K562 (cell line): ENCODE results near the gene MXI1. TPM values are rescaled to one million over a fixed set of nuclear protein-coding genes. Genes with fewer than 3 reads are reported as not detected.

ENCODE experiments used
- BRCA1 ChIP-seq, 2 experiments: fragments of 450-650 bp in 1 of 2; sonication (generic) in 1 of 2; formaldehyde crosslinking in 1 of 2; IDR thresholded peaks; 2 replicates each; pipeline versions ENCODE4 v1.5.0 to v1.6.1; 2017 to 2020; ENCODE audit warnings: mild to moderate bottlenecking in 1 of 2, missing genetic modification reagents in 1 of 2
- CCNT2 ChIP-seq: IDR thresholded peaks from 2 replicates; pipeline ENCODE4 v1.6.1; 2011; ENCODE audit warnings: borderline replicate concordance, low read depth, mild to moderate bottlenecking, moderate library complexity, mixed read lengths, low read length; ENCODE audit not compliant: insufficient read length; ENCODE audit errors: extremely low read depth
- CHAMP1 ChIP-seq: fragments of 450-650 bp; IDR thresholded peaks from 2 replicates; pipeline ENCODE4 v1.6.1; 2016; ENCODE audit warnings: mild to moderate bottlenecking
- ETV1 ChIP-seq: fragments of 450-650 bp; conservative IDR thresholded peaks from 2 replicates; pipeline ENCODE4 v1.6.1; 2016; ENCODE audit warnings: missing genetic modification characterization, control low read depth, low read depth, missing compliant biosample characterization
- FOXK2 ChIP-seq, 2 experiments: fragments of 450-650 bp; IDR thresholded peaks in 1 of 2; conservative IDR thresholded peaks in 1 of 2; 2 replicates each; pipeline ENCODE4 v1.6.1; 2016; ENCODE audit warnings: low read depth in 2 of 2, mild to moderate bottlenecking in 1 of 2
- HCFC1 ChIP-seq: IDR thresholded peaks from 2 replicates; pipeline ENCODE4 v1.6.1; 2012; ENCODE audit warnings: low read depth, low read length, improper control_type of control experiment
- HMG20B ChIP-seq: fragments of 250-450 bp; sonication (Bioruptor Pico); IDR thresholded peaks from 2 replicates; pipeline ENCODE4 v1.5.0; 2021; ENCODE audit warnings: mild to moderate bottlenecking
- JUND ChIP-seq, 2 experiments: IDR thresholded peaks; 2 replicates in 1 of 2; 3 replicates in 1 of 2; pipeline ENCODE4 v1.6.1; 2011; ENCODE audit warnings: borderline replicate concordance in 2 of 2, low read depth in 2 of 2, low read length in 2 of 2, improper control_type of control experiment in 1 of 2, missing biosample characterization in 1 of 2, missing genetic modification characterization in 1 of 2, missing genetic modification reagents in 1 of 2
- NFXL1 ChIP-seq: fragments of 450-650 bp; formaldehyde crosslinking; IDR thresholded peaks from 2 replicates; pipeline ENCODE4 v1.4.0; 2021; ENCODE audit warnings: mild to moderate bottlenecking
- NR0B1 ChIP-seq: fragments of 450-650 bp; IDR thresholded peaks from one replicate; pipeline ENCODE4 v1.6.1; 2018; ENCODE audit warnings: mild to moderate bottlenecking, moderate library complexity; ENCODE audit not compliant: partially characterized antibody
- NUFIP1 ChIP-seq: fragments of 450-650 bp; IDR thresholded peaks from 2 replicates; pipeline ENCODE4 v1.6.1; 2018; ENCODE audit not compliant: partially characterized antibody
- PHTF2 ChIP-seq: fragments of 250-450 bp; sonication (Bioruptor Pico); IDR thresholded peaks from 2 replicates; pipeline ENCODE4 v1.5.0; 2021; ENCODE audit warnings: mild to moderate bottlenecking
- SMARCA5 ChIP-seq: fragments of 450-650 bp; IDR thresholded peaks from 2 replicates; pipeline ENCODE4 v1.6.1; 2016
- SREBF1 ChIP-seq: fragments of 150-350 bp; IDR thresholded peaks from 2 replicates; pipeline ENCODE4 v1.6.1; 2014; ENCODE audit warnings: antibody characterized with exemption, low read depth, low read length, borderline replicate concordance
- TARDBP ChIP-seq: fragments of 450-650 bp; IDR thresholded peaks from 2 replicates; pipeline ENCODE4 v1.6.1; 2016
- TFAP4 ChIP-seq: sonication (generic); formaldehyde crosslinking; IDR thresholded peaks from 2 replicates; pipeline ENCODE4 v1.8.0; 2022; ENCODE audit warnings: missing genetic modification reagents, mild to moderate bottlenecking, moderate library complexity, borderline replicate concordance
- USF1 ChIP-seq: sonication (generic); formaldehyde crosslinking; IDR thresholded peaks from 2 replicates; pipeline ENCODE4 v1.9.0; 2022; ENCODE audit warnings: mild to moderate bottlenecking, missing genetic modification reagents
- ZC3H8 ChIP-seq: fragments of 450-650 bp; IDR thresholded peaks from 2 replicates; pipeline ENCODE4 v1.6.1; 2017
- ZNF280A ChIP-seq: fragments of 450-650 bp; IDR thresholded peaks from 2 replicates; pipeline ENCODE4 v1.6.1; 2018; ENCODE audit warnings: mild to moderate bottlenecking, low read depth; ENCODE audit not compliant: partially characterized antibody
- ZNF316 ChIP-seq: fragments of 450-650 bp; IDR thresholded peaks from 2 replicates; pipeline ENCODE4 v1.6.1; 2016
- ZNF76 ChIP-seq: fragments of 250-450 bp; sonication (Bioruptor Pico); IDR thresholded peaks from 2 replicates; pipeline ENCODE4 v1.4.0; 2020; ENCODE audit warnings: mild to moderate bottlenecking, moderate library complexity, borderline replicate concordance
- ZNF77 ChIP-seq: fragments of 250-450 bp; sonication (Bioruptor Pico); IDR thresholded peaks from 2 replicates; pipeline ENCODE4 v1.5.0; 2020
- ZNF778 ChIP-seq: fragments of 450-650 bp; formaldehyde crosslinking; IDR thresholded peaks from 2 replicates; pipeline ENCODE4 v1.4.0; 2020; ENCODE audit warnings: mild to moderate bottlenecking, moderate library complexity
- polyA plus RNA-seq, 8 experiments: library from polyadenylated mRNA; depleted of rRNA in 4 of 8; stranded (reverse) in 5 of 8; unstranded in 3 of 8; fragments of >200 nt; fragmentation: Nextera tagmentation in 2 of 8; fragmentation: Illumina TruSeq in 1 of 8; extraction: Ambion mirVana in 2 of 8; extraction: Trizol in 1 of 8; gene quantifications; 2 replicates each; pipeline versions ENCODE4 v1.2.1 to v1.2.3, GENCODE V29; 2011 to 2014; ENCODE audit warnings: inconsistent platforms in 1 of 8, missing spikeins in 1 of 8
- total RNA-seq, 7 experiments: library from RNA; depleted of rRNA in 6 of 7; stranded (reverse); fragments of >200 nt in 6 of 7; fragmentation: Illumina TruSeq in 2 of 7; extraction: Trizol in 2 of 7; gene quantifications; 2 replicates each; pipeline versions ENCODE4 v1.2.1 to v1.2.3, GENCODE V29; 2011 to 2021; ENCODE audit warnings: low replicate concordance in 1 of 7

MXI1 gene
- total and polyA plus RNA-seq, 9 of the 15 experiments (the other 6 are each of a cell fraction or from before 2014, with no cell fraction given), result 9.1 to 23.7 (median 14.8) TPM

GRCh38 chr10:110209454-110209925 is 2.1 kb downstream of the MXI1 start (continued):
- TF ChIP-seq NR0B1 (no peak), TARDBP (no peak), ZC3H8 (no peak), SMARCA5 (no peak), FOXK2 (conservative IDR thresholded peaks at IDR 0.05 in 1 of 2, IDR thresholded peaks at IDR 0.05 in 1 of 2; ENCODE audit: low read depth in 2 of 2) (0 out of 4 replicates have a peak, but pooled peaks of 1 of the 2 experiments have one; percentile 9), HMG20B (CRISPR knock-in tag) (no peak), ZNF77 (CRISPR knock-in tag) (no peak), HCFC1 (no peak), CHAMP1 (no peak), NFXL1 (CRISPR knock-in tag) (no peak), NUFIP1 (no peak), ZNF280A (no peak), ZNF316 (no peak), ZNF76 (CRISPR knock-in tag) (no peak), ZNF778 (no peak), PHTF2 (CRISPR knock-in tag) (no peak), SREBF1 (no peak), ETV1 (no peak), USF1 (CRISPR knock-in tag) (no peak), TFAP4 (CRISPR knock-in tag) (peak; percentile 56; the same call in 1 of the 2 replicates), JUND (IDR thresholded peaks at IDR 0.05; ENCODE audit: borderline replicate concordance, low read depth, low read length) (no peak), JUND (tag; IDR thresholded peaks at IDR 0.05; ENCODE audit: borderline replicate concordance, low read depth, low read length) (0 out of 3 replicates have a peak, but pooled peaks have one; percentile 40), BRCA1 (IDR thresholded peaks at IDR 0.05) (no peak), BRCA1 (CRISPR knock-in tag; IDR thresholded peaks at IDR 0.05) (no peak), CCNT2 (peak; percentile 9)
